HEK293 (cell line): ENCODE results near the gene RTL1.

Source experiments
- GFI1B ChIP-seq: fragments of 450-650 bp; formaldehyde crosslinking; IDR thresholded peaks from 2 replicates; pipeline ENCODE4 v1.5.1; 2016; ENCODE audit warnings: missing biosample characterization, missing genetic modification characterization
- MEIS1 ChIP-seq: sonication (generic); formaldehyde crosslinking; IDR thresholded peaks from 2 replicates; pipeline ENCODE4 v1.8.1; 2022; ENCODE audit warnings: missing genetic modification reagents, mild to moderate bottlenecking, borderline replicate concordance
- PRDM6 ChIP-seq: fragments of 450-650 bp; formaldehyde crosslinking; IDR thresholded peaks from 2 replicates; pipeline ENCODE4 v1.5.1; 2017; ENCODE audit warnings: missing biosample characterization, missing genetic modification characterization
- ZBTB20 ChIP-seq: fragments of 450-650 bp; formaldehyde crosslinking; IDR thresholded peaks from 2 replicates; pipeline ENCODE4 v1.5.1; 2016; ENCODE audit warnings: missing biosample characterization, missing genetic modification characterization
- ZNF133 ChIP-seq: fragments of 450-650 bp; formaldehyde crosslinking; IDR thresholded peaks from 2 replicates; pipeline ENCODE4 v1.5.1; 2016; ENCODE audit warnings: missing biosample characterization, missing genetic modification characterization
- ZNF16 ChIP-seq: fragments of 450-650 bp; formaldehyde crosslinking; IDR thresholded peaks from 2 replicates; pipeline ENCODE4 v1.5.1; 2016; ENCODE audit warnings: low read depth, missing biosample characterization, missing genetic modification characterization
- ZNF248 ChIP-seq: fragments of 450-650 bp; formaldehyde crosslinking; IDR thresholded peaks from 2 replicates; pipeline ENCODE4 v1.5.1; 2017; ENCODE audit warnings: missing biosample characterization, missing genetic modification characterization
- ZNF274 ChIP-seq, 2 experiments: fragments of 200-500 bp in 1 of 2; fragments of 450-650 bp in 1 of 2; sonication (Bioruptor generic) in 1 of 2; formaldehyde crosslinking in 1 of 2; IDR thresholded peaks; 2 replicates each; pipeline versions ENCODE4 v1.5.1 to v1.6.1; 2014 to 2016; ENCODE audit warnings: borderline replicate concordance in 1 of 2, inconsistent platforms in 1 of 2, low read length in 1 of 2, missing biosample characterization in 1 of 2, missing genetic modification characterization in 1 of 2
- ZNF311 ChIP-seq: fragments of 450-650 bp; formaldehyde crosslinking; IDR thresholded peaks from 2 replicates; pipeline ENCODE4 v1.5.1; 2017; ENCODE audit warnings: missing biosample characterization, missing genetic modification characterization, borderline replicate concordance
- TF ChIP-seq, protein P1 (sequence below): fragments of 450-650 bp; formaldehyde crosslinking; IDR thresholded peaks from 2 replicates; pipeline ENCODE4 v1.5.1; 2016; ENCODE audit warnings: missing biosample characterization, missing genetic modification characterization
- TF ChIP-seq, protein P2 (sequence below): fragments of 450-650 bp; formaldehyde crosslinking; IDR thresholded peaks from 2 replicates; pipeline ENCODE4 v1.5.1; 2016; ENCODE audit warnings: missing biosample characterization, missing genetic modification characterization

DNA sequence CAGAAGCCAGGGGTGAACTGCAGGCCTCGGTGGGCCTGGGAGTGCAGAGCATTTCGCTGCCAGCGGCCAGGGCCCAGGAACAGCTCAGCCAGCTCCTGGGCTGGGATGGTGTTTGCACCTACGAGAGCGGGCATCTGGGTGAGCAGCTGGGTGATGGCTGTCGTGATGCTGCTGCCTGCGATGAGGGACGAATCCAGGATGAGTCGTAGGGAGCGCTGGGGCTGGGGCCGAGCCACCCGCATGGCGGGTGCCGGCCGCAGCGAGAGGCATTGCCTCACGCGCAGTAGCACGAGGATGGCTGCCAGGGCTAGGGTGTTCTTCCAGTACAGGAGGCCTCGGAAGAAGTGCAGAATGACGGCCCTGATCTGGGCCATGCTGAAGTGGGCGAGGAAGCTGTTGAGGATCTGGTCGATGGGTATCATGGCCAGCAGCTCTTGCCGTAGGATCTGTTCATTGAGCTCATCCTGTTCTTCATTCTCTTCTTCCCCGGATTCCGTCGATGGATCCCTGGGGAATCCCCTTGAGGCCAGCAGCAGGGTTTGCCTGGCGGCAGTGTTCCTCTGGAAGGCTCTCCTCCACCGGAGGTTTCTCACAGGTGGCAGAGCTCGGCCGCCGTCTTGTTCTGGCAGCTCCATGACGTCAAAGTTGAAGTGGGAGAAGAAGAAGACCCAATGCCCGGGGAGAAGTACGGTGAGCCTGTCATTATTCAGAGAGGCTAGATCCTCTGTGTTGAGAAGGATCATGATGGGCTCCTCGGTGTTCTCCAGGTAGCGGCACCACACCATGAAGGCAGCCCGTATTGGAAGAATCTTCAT lies 22.1 kb downstream of the RTL1 start:
- TF ChIP-seq ZNF133 (tag by site-specific recombination) (no peak), ZBTB20 (no peak), ZNF274 (IDR thresholded peaks at IDR 0.05; ENCODE audit: low read length) (no peak), ZNF274 (tag by site-specific recombination; IDR thresholded peaks at IDR 0.05; ENCODE audit: borderline replicate concordance) (no peak), ZNF248 (no peak), ZNF311 (tag by site-specific recombination) (no peak), MEIS1 (CRISPR knock-in tag) (no peak), ZNF16 (tag by site-specific recombination) (no peak), PRDM6 (tag by site-specific recombination) (no peak), GFI1B (tag by site-specific recombination) (no peak)
- TF ChIP-seq, protein P1, sequence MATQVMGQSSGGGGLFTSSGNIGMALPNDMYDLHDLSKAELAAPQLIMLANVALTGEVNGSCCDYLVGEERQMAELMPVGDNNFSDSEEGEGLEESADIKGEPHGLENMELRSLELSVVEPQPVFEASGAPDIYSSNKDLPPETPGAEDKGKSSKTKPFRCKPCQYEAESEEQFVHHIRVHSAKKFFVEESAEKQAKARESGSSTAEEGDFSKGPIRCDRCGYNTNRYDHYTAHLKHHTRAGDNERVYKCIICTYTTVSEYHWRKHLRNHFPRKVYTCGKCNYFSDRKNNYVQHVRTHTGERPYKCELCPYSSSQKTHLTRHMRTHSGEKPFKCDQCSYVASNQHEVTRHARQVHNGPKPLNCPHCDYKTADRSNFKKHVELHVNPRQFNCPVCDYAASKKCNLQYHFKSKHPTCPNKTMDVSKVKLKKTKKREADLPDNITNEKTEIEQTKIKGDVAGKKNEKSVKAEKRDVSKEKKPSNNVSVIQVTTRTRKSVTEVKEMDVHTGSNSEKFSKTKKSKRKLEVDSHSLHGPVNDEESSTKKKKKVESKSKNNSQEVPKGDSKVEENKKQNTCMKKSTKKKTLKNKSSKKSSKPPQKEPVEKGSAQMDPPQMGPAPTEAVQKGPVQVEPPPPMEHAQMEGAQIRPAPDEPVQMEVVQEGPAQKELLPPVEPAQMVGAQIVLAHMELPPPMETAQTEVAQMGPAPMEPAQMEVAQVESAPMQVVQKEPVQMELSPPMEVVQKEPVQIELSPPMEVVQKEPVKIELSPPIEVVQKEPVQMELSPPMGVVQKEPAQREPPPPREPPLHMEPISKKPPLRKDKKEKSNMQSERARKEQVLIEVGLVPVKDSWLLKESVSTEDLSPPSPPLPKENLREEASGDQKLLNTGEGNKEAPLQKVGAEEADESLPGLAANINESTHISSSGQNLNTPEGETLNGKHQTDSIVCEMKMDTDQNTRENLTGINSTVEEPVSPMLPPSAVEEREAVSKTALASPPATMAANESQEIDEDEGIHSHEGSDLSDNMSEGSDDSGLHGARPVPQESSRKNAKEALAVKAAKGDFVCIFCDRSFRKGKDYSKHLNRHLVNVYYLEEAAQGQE (tag by site-specific recombination): no peak
- TF ChIP-seq, protein P2, sequence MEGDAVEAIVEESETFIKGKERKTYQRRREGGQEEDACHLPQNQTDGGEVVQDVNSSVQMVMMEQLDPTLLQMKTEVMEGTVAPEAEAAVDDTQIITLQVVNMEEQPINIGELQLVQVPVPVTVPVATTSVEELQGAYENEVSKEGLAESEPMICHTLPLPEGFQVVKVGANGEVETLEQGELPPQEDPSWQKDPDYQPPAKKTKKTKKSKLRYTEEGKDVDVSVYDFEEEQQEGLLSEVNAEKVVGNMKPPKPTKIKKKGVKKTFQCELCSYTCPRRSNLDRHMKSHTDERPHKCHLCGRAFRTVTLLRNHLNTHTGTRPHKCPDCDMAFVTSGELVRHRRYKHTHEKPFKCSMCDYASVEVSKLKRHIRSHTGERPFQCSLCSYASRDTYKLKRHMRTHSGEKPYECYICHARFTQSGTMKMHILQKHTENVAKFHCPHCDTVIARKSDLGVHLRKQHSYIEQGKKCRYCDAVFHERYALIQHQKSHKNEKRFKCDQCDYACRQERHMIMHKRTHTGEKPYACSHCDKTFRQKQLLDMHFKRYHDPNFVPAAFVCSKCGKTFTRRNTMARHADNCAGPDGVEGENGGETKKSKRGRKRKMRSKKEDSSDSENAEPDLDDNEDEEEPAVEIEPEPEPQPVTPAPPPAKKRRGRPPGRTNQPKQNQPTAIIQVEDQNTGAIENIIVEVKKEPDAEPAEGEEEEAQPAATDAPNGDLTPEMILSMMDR: no peak
